Stimulated activated CD8-positive, alpha-beta memory T cell treated with anti-CD3 and anti-CD28 coated beads, Interleukin-4, amount 100 ng/mL, for 48 hours (primary cell): ENCODE measurements around the gene OR2A1.
"Not testable (repeated sequence)": the region's sequence is repeated elsewhere in the genome, so short reads cannot be mapped to it uniquely, and the experiment has no call there.

ENCODE experiments used
- DNase-seq: peaks from one replicate; pipeline ENCODE4 v3.0.0-alpha.2; 2020

Gene OR2A1

GRCh38 chr7:144311872-144312469 is at the start of gene OR2A1:
Gene OR2A1, plus strand, starts transcription at chr7:144312419. Its CDS starts 5,706 bp downstream, at chr7:144318125.
- not testable (repeated sequence) for DNase-seq

- not testable (repeated sequence) for DNase-seq
Observed at GRCh38 chr7:144264692-144265091, 47.5 kb upstream of the OR2A1 start, which contains the start of gene OR2A7. Gene OR2A7, minus strand, starts transcription at chr7:144264792. Its CDS starts 5,164 bp downstream, at chr7:144259628.

- DNase-seq, result not testable (repeated sequence)
Observed at GRCh38 chr7:144269188-144269587, 43.0 kb upstream of the OR2A1 start, which contains the start of gene CTAGE8. Gene CTAGE8, minus strand, starts transcription at chr7:144269288. Its CDS starts 38 bp downstream, at chr7:144269250.

GRCh38 chr7:144275281-144275680 is 36.9 kb upstream of the OR2A1 start:
- DNase-seq, result not testable (repeated sequence)

GRCh38 chr7:144280010-144280409 is 32.2 kb upstream of the OR2A1 start:
- DNase-seq, result not testable (repeated sequence)

GRCh38 chr7:144281981-144282380 is 30.2 kb upstream of the OR2A1 start:
- DNase-seq, result not testable (repeated sequence)

- DNase-seq, result not testable (repeated sequence)
Observed at GRCh38 chr7:144282490-144282889, 29.7 kb upstream of the OR2A1 start.

- DNase-seq, result not testable (repeated sequence)
Observed at GRCh38 chr7:144283716-144284115, 28.5 kb upstream of the OR2A1 start.

- DNase-seq, result not testable (repeated sequence)
Observed at GRCh38 chr7:144287171-144287784, 24.9 kb upstream of the OR2A1 start.

GRCh38 chr7:144291607-144292006 is 20.6 kb upstream of the OR2A1 start:
- DNase-seq, result peak; percentile 22

GRCh38 chr7:144292384-144293161 is 19.6 kb upstream of the OR2A1 start:
- not testable (repeated sequence) for DNase-seq

- DNase-seq, result peak; percentile 29
Observed at GRCh38 chr7:144293794-144294499, 18.3 kb upstream of the OR2A1 start.

GRCh38 chr7:144302578-144303303 is 9.5 kb upstream of the OR2A1 start:
- DNase-seq, result not testable (repeated sequence)

GRCh38 chr7:144303607-144304006 is 8.6 kb upstream of the OR2A1 start:
- DNase-seq, result not testable (repeated sequence)

GRCh38 chr7:144305156-144305555 is 7.1 kb upstream of the OR2A1 start:
- not testable (repeated sequence) for DNase-seq

GRCh38 chr7:144309702-144310101 is 2.5 kb upstream of the OR2A1 start:
- not testable (repeated sequence) for DNase-seq

GRCh38 chr7:144311218-144311617 is 1.0 kb upstream of the OR2A1 start:
- not testable (repeated sequence) for DNase-seq

- not testable (repeated sequence) for DNase-seq
Observed at GRCh38 chr7:144317537-144317936, 5.3 kb downstream of the OR2A1 start.

- DNase-seq, result not testable (repeated sequence)
Observed at GRCh38 chr7:144319547-144319946, 7.3 kb downstream of the OR2A1 start.

- DNase-seq, result not testable (repeated sequence)
Observed at GRCh38 chr7:144321677-144322206, 9.5 kb downstream of the OR2A1 start.

- not testable (repeated sequence) for DNase-seq
Observed at GRCh38 chr7:144323359-144323758, 11.1 kb downstream of the OR2A1 start.

GRCh38 chr7:144325868-144326267 is 13.6 kb downstream of the OR2A1 start:
- not testable (repeated sequence) for DNase-seq
